ENCODE data around the gene ETNK1.

GRCh38 chr12:22641353-22642053 lies 16.5 kb downstream of the ETNK1 start:
- no peak for TF ChIP-seq CTCF (IDR thresholded peaks at IDR 0.05)
- no peak for TF ChIP-seq POLR2A (IDR thresholded peaks at IDR 0.05)

Data from thyroid gland (tissue), 4 donors.